ENCODE results near the gene URB1. TPM values are rescaled to one million over a fixed set of nuclear protein-coding genes. Genes with fewer than 3 reads are reported as not detected.
"Not testable (repeated sequence)": the region's sequence is repeated elsewhere in the genome, so short reads cannot be mapped to it uniquely, and the experiment has no call there.

Gene URB1
- total and polyA plus RNA-seq, 3 experiments from 2014 or later = 3.9 to 39.8 (median 38.9) TPM

GRCh38 chr21:32380940-32381339 is 11.9 kb downstream of the URB1 start:
- H3K27ac Mint-ChIP-seq = peak overlapping the region in 1 of 8 donors; percentile 2

GRCh38 chr21:32378956-32379355 is 13.9 kb downstream of the URB1 start:
- Histone ChIP-seq H3K4me3 (ENCODE audit: low read length) (no peak overlapping the region), H3K27ac (ENCODE audit: low read depth, low read length) (no peak overlapping the region), H3K9me3 (ENCODE audit: low read length) (no peaks in the 10 kb centered on the region), H3K4me1 (ENCODE audit: insufficient read depth, low read length) (no peaks in the 10 kb centered on the region), H3K36me3 (ENCODE audit: insufficient read depth, low read length) (peaks cover 33% of the 10 kb centered on the region), H3K27me3 (ENCODE audit: insufficient read depth, low read length, poor library complexity, severe bottlenecking) (no peaks in the 10 kb centered on the region)
- ChIA-PET CTCF (no interaction called here), POLR2A (no interaction called here)
- Mint-ChIP-seq H3K27me3 (no peaks in the 10 kb centered on the region), H3K27ac (peak overlapping the region in 1 of 8 donors; percentile 57), H3K9me3 (no peaks in the 10 kb centered on the region), H3K36me3 (peaks cover 0 to 91% (median 21%) of the 10 kb centered on the region in 3 donors), H3K4me1 (peaks cover 0 to 3% (median 0%) of the 10 kb centered on the region in 3 donors), H3K4me3 (no peak overlapping the region)
- no peak for DNase-seq

More at GRCh38 chr21:32380940-32381339, 11.9 kb downstream of the URB1 start:
- H3K4me1 Mint-ChIP-seq = peaks cover 0 to 11% (median 10%) of the 10 kb centered on the region in 3 donors
- H3K9me3 ChIP-seq (ENCODE audit: low read length) = no peaks in the 10 kb centered on the region
- H3K36me3 ChIP-seq (ENCODE audit: insufficient read depth, low read length) = peaks cover 37% of the 10 kb centered on the region
- ChIA-PET CTCF (no interaction called here), POLR2A (no interaction called here)
- no peaks in the 10 kb centered on the region for H3K4me1 ChIP-seq (ENCODE audit: insufficient read depth, low read length)
- H3K9me3 Mint-ChIP-seq = no peaks in the 10 kb centered on the region
- no peaks in the 10 kb centered on the region for H3K27me3 ChIP-seq (ENCODE audit: insufficient read depth, low read length, poor library complexity, severe bottlenecking)
- no peaks in the 10 kb centered on the region for H3K27me3 Mint-ChIP-seq
- no peak overlapping the region for H3K27ac ChIP-seq (ENCODE audit: low read depth, low read length)
- no peak overlapping the region for H3K4me3 ChIP-seq (ENCODE audit: low read length)
- no peak overlapping the region for H3K4me3 Mint-ChIP-seq
- DNase-seq = no peak
- peaks cover 0 to 92% (median 22%) of the 10 kb centered on the region in 3 donors for H3K36me3 Mint-ChIP-seq

- no peaks in the 10 kb centered on the region for H3K27me3 Mint-ChIP-seq
- POLR2A ChIA-PET = no interaction called here
- no peaks in the 10 kb centered on the region for H3K9me3 Mint-ChIP-seq
- H3K27me3 ChIP-seq (ENCODE audit: insufficient read depth, low read length, poor library complexity, severe bottlenecking) = no peaks in the 10 kb centered on the region
- peaks cover 0 to 3% (median 0%) of the 10 kb centered on the region in 3 donors for H3K4me1 Mint-ChIP-seq
- no peak for DNase-seq
- peaks cover 25% of the 10 kb centered on the region for H3K36me3 ChIP-seq (ENCODE audit: insufficient read depth, low read length)
- H3K27ac ChIP-seq (ENCODE audit: low read depth, low read length) = no peak overlapping the region
- peaks cover 0 to 89% (median 21%) of the 10 kb centered on the region in 3 donors for H3K36me3 Mint-ChIP-seq
- no peak overlapping the region for H3K4me3 ChIP-seq (ENCODE audit: low read length)
- no peaks in the 10 kb centered on the region for H3K9me3 ChIP-seq (ENCODE audit: low read length)
- CTCF ChIA-PET = no interaction called here
- no peak overlapping the region for H3K4me3 Mint-ChIP-seq
- H3K27ac Mint-ChIP-seq = peak overlapping the region in 2 of 8 donors; percentile 12 to 36
- H3K4me1 ChIP-seq (ENCODE audit: insufficient read depth, low read length) = no peaks in the 10 kb centered on the region
Measured at GRCh38 chr21:32377991-32378390, 14.8 kb downstream of the URB1 start.

DNA sequence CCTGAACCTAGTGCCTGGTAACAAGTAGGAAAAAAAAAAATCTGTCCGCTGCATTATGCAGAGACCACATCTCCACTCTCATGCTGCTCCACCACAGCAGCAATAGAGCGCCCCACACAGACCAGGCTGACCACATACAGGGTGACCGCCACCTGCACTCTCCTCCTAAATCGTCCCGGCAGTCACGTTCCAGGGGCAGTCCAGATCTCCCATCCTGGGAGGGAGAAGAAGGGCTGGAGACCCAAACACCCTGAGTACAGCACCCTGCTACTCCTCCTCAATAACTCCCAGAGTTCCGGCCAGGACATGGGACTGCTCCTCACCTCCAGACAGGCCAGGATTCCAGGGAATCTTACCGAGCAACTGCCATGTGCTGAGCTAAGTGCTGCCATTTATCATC is 15.3 kb downstream of the URB1 start:
- Histone ChIP-seq H3K36me3 (ENCODE audit: insufficient read depth, low read length) (peaks cover 24% of the 10 kb centered on the region), H3K27ac (ENCODE audit: low read depth, low read length) (no peak overlapping the region), H3K9me3 (ENCODE audit: low read length) (no peaks in the 10 kb centered on the region), H3K4me3 (ENCODE audit: low read length) (no peak overlapping the region), H3K27me3 (ENCODE audit: insufficient read depth, low read length, poor library complexity, severe bottlenecking) (no peaks in the 10 kb centered on the region), H3K4me1 (ENCODE audit: insufficient read depth, low read length) (no peaks in the 10 kb centered on the region)
- CTCF ChIA-PET = no interaction called here
- H3K9me3 Mint-ChIP-seq = no peaks in the 10 kb centered on the region
- H3K36me3 Mint-ChIP-seq = peaks cover 0 to 89% (median 20%) of the 10 kb centered on the region in 3 donors
- H3K27ac Mint-ChIP-seq = no peak overlapping the region
- H3K4me3 Mint-ChIP-seq = no peak overlapping the region
- POLR2A ChIA-PET = no interaction called here
- H3K27me3 Mint-ChIP-seq = no peaks in the 10 kb centered on the region
- DNase-seq = no peak
- peaks cover 0 to 3% (median 0%) of the 10 kb centered on the region in 3 donors for H3K4me1 Mint-ChIP-seq

DNA sequence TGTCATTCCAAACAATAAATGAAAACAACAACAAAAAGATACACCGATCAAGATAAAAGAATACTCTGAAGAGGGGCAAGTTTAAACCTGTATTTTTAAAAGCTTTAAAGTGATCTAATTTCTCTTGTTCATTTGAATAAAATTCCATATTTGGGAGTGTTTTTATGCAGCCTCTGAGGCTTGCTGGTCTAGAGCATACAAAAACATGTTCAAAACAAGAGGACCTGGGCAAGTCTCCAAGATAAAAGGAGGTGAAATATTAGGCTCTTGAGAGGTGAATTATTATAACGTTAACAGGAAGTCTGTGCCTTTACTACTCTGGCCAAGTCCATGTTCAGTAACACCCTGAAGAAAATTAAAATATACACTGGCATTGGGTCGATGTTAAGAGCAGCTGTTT is 20.1 kb downstream of the URB1 start:
- Mint-ChIP-seq H3K27ac (no peak overlapping the region), H3K36me3 (peaks cover 4 to 88% (median 15%) of the 10 kb centered on the region in 3 donors), H3K9me3 (no peaks in the 10 kb centered on the region), H3K27me3 (no peaks in the 10 kb centered on the region), H3K4me3 (no peak overlapping the region), H3K4me1 (peaks cover 0 to 3% (median 0%) of the 10 kb centered on the region in 3 donors)
- Histone ChIP-seq H3K36me3 (ENCODE audit: insufficient read depth, low read length) (peaks cover 40% of the 10 kb centered on the region), H3K9me3 (ENCODE audit: low read length) (no peaks in the 10 kb centered on the region), H3K27ac (ENCODE audit: low read depth, low read length) (no peak overlapping the region), H3K4me3 (ENCODE audit: low read length) (no peak overlapping the region), H3K27me3 (ENCODE audit: insufficient read depth, low read length, poor library complexity, severe bottlenecking) (no peaks in the 10 kb centered on the region), H3K4me1 (ENCODE audit: insufficient read depth, low read length) (no peaks in the 10 kb centered on the region)
- no peak for DNase-seq
- ChIA-PET POLR2A (no interaction called here), CTCF (interaction anchor here (0.8 kb wide), 1 partner anchor 228 kb away, joined by 4 read pairs; no protein-coding TSS in a partner anchor)

- H3K27me3 ChIP-seq (ENCODE audit: insufficient read depth, low read length, poor library complexity, severe bottlenecking) = no peaks in the 10 kb centered on the region
- Mint-ChIP-seq H3K9me3 (no peaks in the 10 kb centered on the region), H3K27me3 (no peaks in the 10 kb centered on the region), H3K4me1 (no peaks in the 10 kb centered on the region), H3K36me3 (peaks cover 4 to 88% (median 20%) of the 10 kb centered on the region in 3 donors), H3K27ac (peak overlapping the region in 2 of 8 donors; percentile 23 to 59), H3K4me3 (no peak overlapping the region)
- no peak for DNase-seq
- H3K27ac ChIP-seq (ENCODE audit: low read depth, low read length) = no peak overlapping the region
- no peaks in the 10 kb centered on the region for H3K4me1 ChIP-seq (ENCODE audit: insufficient read depth, low read length)
- ChIA-PET CTCF (no interaction called here), POLR2A (no interaction called here)
- no peaks in the 10 kb centered on the region for H3K9me3 ChIP-seq (ENCODE audit: low read length)
- H3K4me3 ChIP-seq (ENCODE audit: low read length) = no peak overlapping the region
- peaks cover 43% of the 10 kb centered on the region for H3K36me3 ChIP-seq (ENCODE audit: insufficient read depth, low read length)
Measured at GRCh38 chr21:32371913-32372314, 20.9 kb downstream of the URB1 start.

DNA sequence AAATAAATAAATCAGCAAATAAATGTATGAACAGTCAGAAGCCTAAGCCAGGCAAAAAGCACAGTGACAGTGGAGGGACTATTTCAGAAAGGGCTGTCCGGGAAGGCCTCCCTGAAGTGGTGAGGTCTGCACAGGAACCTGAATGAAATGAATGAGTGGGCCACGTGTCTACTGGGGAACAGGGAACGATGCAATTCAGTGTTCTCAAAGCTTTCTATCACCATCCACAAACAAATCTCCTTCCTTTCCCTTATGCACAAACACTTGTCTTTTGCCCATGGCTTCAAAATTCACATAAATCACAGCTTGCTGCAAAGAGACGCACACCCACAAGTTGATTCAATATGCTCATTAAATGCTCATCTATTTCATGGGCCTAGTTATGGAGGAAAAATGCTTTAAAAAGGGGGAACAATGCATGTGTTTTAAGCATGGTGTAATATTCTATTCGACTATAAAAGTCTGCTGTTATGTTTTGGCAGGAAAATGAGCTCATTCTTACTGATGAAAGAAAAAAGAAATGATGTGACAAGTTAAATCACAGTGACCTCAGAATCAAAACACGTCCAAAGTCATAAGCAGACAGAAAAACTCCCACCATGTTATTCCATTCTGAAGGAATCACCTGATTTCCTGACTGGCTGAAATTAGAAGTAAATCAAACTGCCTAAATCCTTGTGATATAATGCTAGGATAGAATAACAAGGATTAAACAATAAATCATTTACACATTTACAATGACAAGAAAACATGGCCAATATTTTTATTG is 21.6 kb downstream of the URB1 start:
- POLR2A ChIA-PET = no interaction called here

GRCh38 chr21:32368961-32369360 is 23.9 kb downstream of the URB1 start:
- H3K4me3 Mint-ChIP-seq; H3K9me3 Mint-ChIP-seq; POLR2A ChIA-PET; DNase-seq; CTCF ChIA-PET; H3K27ac ChIP-seq (ENCODE audit: low read depth, low read length); H3K4me1 Mint-ChIP-seq; H3K4me1 ChIP-seq (ENCODE audit: insufficient read depth, low read length); H3K27me3 ChIP-seq (ENCODE audit: insufficient read depth, low read length, poor library complexity, severe bottlenecking); H3K4me3 ChIP-seq (ENCODE audit: low read length); H3K9me3 ChIP-seq (ENCODE audit: low read length); H3K27me3 Mint-ChIP-seq: not testable (repeated sequence)
- peaks cover 59% of the 10 kb centered on the region for H3K36me3 ChIP-seq (ENCODE audit: insufficient read depth, low read length)
- Mint-ChIP-seq H3K36me3 (peaks cover 4 to 90% (median 23%) of the 10 kb centered on the region in 3 donors), H3K27ac (peak overlapping the region in 4 of 8 donors; percentile 6 to 55 (median 42))

More for the DNA sequence above, 21.6 kb downstream of the URB1 start:
- H3K4me3 Mint-ChIP-seq = no peak overlapping the region
- peaks cover 4 to 88% (median 20%) of the 10 kb centered on the region in 3 donors for H3K36me3 Mint-ChIP-seq
- Histone ChIP-seq H3K4me1 (ENCODE audit: insufficient read depth, low read length) (no peaks in the 10 kb centered on the region), H3K4me3 (ENCODE audit: low read length) (no peak overlapping the region), H3K36me3 (ENCODE audit: insufficient read depth, low read length) (peaks cover 46% of the 10 kb centered on the region), H3K9me3 (ENCODE audit: low read length) (no peaks in the 10 kb centered on the region), H3K27me3 (ENCODE audit: insufficient read depth, low read length, poor library complexity, severe bottlenecking) (no peaks in the 10 kb centered on the region), H3K27ac (ENCODE audit: low read depth, low read length) (no peak overlapping the region)
- H3K9me3 Mint-ChIP-seq = no peaks in the 10 kb centered on the region
- H3K27me3 Mint-ChIP-seq = no peaks in the 10 kb centered on the region
- H3K27ac Mint-ChIP-seq = peak overlapping the region in 1 of 8 donors; percentile 7
- no peak for DNase-seq
- H3K4me1 Mint-ChIP-seq = no peaks in the 10 kb centered on the region
- CTCF ChIA-PET = no interaction called here
